ENCODE data around the gene MSRB3. TPM values are rescaled to one million over a fixed set of nuclear protein-coding genes. Genes with fewer than 3 reads are reported as not detected.
"Not testable (repeated sequence)": the region's sequence is repeated elsewhere in the genome, so short reads cannot be mapped to it uniquely, and the experiment has no call there.

MSRB3 gene
- total RNA-seq, 1 donor from 2014 or later = 125 TPM

DNA sequence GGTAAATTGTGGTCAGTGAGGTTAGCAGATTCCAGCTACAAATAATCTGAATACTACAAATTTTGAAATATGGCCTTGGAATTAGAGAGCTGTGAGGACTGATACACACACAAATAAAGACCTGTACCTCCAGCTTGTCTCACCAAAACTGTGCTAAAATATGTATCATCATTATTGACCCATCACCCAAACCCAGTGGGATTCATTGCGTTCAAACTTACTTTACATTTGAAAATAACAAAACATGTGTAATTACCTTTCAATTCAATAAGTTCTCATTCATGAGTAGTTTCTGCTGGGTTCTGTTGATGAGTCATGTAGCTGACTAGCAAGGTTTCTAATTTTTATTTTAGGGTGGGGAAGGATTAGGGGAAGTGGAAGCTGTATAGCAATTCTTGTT lies 170.9 kb downstream of the MSRB3 start:
- intact Hi-C loops (cut with micrococcal nuclease) = no loop called here
- Histone ChIP-seq H3K4me3 (no peak overlapping the region), H3K27me3 (ENCODE audit: low read depth) (no peaks in the 10 kb centered on the region), H3K4me1 (peaks cover 27% of the 10 kb centered on the region), H3K27ac (replicated peaks) (no peak overlapping the region), H3K9me3 (replicated peaks) (no peaks in the 10 kb centered on the region), H3K36me3 (peaks cover 9% of the 10 kb centered on the region)
- DNase-seq = no peak
- TF ChIP-seq, protein P1, sequence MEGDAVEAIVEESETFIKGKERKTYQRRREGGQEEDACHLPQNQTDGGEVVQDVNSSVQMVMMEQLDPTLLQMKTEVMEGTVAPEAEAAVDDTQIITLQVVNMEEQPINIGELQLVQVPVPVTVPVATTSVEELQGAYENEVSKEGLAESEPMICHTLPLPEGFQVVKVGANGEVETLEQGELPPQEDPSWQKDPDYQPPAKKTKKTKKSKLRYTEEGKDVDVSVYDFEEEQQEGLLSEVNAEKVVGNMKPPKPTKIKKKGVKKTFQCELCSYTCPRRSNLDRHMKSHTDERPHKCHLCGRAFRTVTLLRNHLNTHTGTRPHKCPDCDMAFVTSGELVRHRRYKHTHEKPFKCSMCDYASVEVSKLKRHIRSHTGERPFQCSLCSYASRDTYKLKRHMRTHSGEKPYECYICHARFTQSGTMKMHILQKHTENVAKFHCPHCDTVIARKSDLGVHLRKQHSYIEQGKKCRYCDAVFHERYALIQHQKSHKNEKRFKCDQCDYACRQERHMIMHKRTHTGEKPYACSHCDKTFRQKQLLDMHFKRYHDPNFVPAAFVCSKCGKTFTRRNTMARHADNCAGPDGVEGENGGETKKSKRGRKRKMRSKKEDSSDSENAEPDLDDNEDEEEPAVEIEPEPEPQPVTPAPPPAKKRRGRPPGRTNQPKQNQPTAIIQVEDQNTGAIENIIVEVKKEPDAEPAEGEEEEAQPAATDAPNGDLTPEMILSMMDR (IDR thresholded peaks at IDR 0.05; ENCODE audit: borderline replicate concordance) = no peak

DNA sequence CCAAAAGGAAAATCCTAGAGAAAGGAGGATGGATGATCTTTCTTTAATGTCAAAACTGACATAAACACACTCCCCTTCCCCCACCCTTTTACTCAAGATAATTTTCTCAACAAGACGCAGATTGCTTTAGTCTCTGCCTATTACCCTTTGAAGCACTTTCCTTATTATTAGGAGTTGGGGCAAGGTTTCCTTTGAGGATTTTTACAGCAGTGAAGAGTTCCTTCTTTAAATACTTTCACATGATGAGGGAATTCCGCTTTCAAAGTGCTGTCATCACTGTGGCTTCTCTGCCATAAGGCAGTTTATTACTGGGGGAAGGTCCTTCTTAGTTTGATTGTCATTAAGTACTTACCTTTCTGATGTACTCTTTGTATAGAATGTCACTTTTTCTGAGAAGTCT lies 172.1 kb downstream of the MSRB3 start:
- Histone ChIP-seq H3K27me3 (ENCODE audit: low read depth) (no peaks in the 10 kb centered on the region), H3K27ac (replicated peaks) (no peak overlapping the region), H3K4me1 (peaks cover 27% of the 10 kb centered on the region), H3K9me3 (replicated peaks) (no peaks in the 10 kb centered on the region), H3K36me3 (peaks cover 21% of the 10 kb centered on the region), H3K4me3 (no peak overlapping the region)
- TF ChIP-seq, protein P1 (IDR thresholded peaks at IDR 0.05; ENCODE audit: borderline replicate concordance) = no peak
- DNase-seq = no peak
- intact Hi-C loops (cut with micrococcal nuclease) = no loop called here

- Histone ChIP-seq H3K9me3 (replicated peaks) (peaks cover 7% of the 10 kb centered on the region), H3K4me3 (no peak overlapping the region), H3K36me3 (peaks cover 55% of the 10 kb centered on the region), H3K27me3 (ENCODE audit: low read depth) (no peaks in the 10 kb centered on the region), H3K4me1 (peaks cover 24% of the 10 kb centered on the region), H3K27ac (replicated peaks) (no peak overlapping the region)
- intact Hi-C loops (cut with micrococcal nuclease) = no loop called here
- DNase-seq = no peak
- TF ChIP-seq, protein P1 (IDR thresholded peaks at IDR 0.05; ENCODE audit: borderline replicate concordance) = no peak
Measured at GRCh38 chr12:65454115-65454787, 175.8 kb downstream of the MSRB3 start.

DNA sequence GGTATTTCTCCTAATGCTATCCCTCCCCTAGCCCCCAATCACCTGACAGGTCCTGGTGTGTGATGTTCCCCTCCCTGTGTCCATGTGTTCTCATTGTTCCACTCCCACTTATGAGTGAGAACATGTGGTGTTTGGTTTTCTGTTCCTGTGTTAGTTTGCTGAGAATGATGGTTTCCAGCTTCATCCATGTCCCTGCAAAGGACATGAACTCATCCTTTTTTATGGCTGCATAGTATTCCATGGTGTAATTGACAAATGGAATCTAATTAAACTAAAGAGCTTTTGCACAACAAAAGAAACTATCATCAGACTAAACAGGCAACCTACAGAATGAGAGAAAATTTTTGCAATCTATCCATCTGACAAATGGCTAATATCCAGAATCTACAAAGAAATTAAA lies 178.9 kb downstream of the MSRB3 start:
- H3K36me3 ChIP-seq = peaks cover 73% of the 10 kb centered on the region
- H3K4me1 ChIP-seq; H3K9me3 ChIP-seq (replicated peaks); H3K27me3 ChIP-seq (ENCODE audit: low read depth); H3K27ac ChIP-seq (replicated peaks); DNase-seq; H3K4me3 ChIP-seq; intact Hi-C loops (cut with micrococcal nuclease): not testable (repeated sequence)

DNA sequence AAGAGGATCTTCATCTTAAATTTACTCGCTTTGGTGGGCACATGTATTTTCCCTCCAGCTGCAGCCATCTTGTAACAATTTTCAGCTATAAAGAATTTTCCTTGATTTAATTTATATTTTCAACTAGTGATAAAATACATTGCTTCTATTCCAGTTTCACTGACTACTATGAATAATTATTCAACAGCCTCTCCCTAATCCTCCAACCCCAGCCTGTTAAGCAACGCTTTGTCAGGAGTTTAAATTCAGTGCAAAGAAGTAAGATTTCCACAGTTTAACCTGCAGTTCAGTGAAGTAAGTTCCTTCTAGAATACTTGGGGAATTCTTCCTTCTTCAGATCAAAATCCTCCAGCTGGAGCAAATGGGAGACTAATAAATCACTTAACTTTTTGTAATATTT lies 180.2 kb downstream of the MSRB3 start:
- Histone ChIP-seq H3K4me3 (no peak overlapping the region), H3K9me3 (replicated peaks) (peaks cover 7% of the 10 kb centered on the region), H3K27me3 (ENCODE audit: low read depth) (no peaks in the 10 kb centered on the region), H3K27ac (replicated peaks) (no peak overlapping the region), H3K4me1 (no peaks in the 10 kb centered on the region), H3K36me3 (peaks cover 83% of the 10 kb centered on the region)
- intact Hi-C loops (cut with micrococcal nuclease) = no loop called here
- no peak for DNase-seq
- TF ChIP-seq, protein P1 (IDR thresholded peaks at IDR 0.05; ENCODE audit: borderline replicate concordance) = no peak

- Histone ChIP-seq H3K4me3 (no peak overlapping the region), H3K36me3 (peaks cover 84% of the 10 kb centered on the region)
- intact Hi-C loops (cut with micrococcal nuclease) = no loop called here
Measured at GRCh38 chr12:65459545-65459944, 181.1 kb downstream of the MSRB3 start.

More at GRCh38 chr12:65459545-65459944, 181.1 kb downstream of the MSRB3 start:
- peaks cover 7% of the 10 kb centered on the region for H3K9me3 ChIP-seq (replicated peaks)
- TF ChIP-seq, protein P1 (IDR thresholded peaks at IDR 0.05; ENCODE audit: borderline replicate concordance) = no peak
- no peaks in the 10 kb centered on the region for H3K4me1 ChIP-seq
- DNase-seq = no peak
- H3K27me3 ChIP-seq (ENCODE audit: low read depth) = no peaks in the 10 kb centered on the region
- no peak overlapping the region for H3K27ac ChIP-seq (replicated peaks)

Measured in left ventricle myocardium inferior (tissue), 1 donor.